ENCODE measurements around the gene EGFL7. TPM values are rescaled to one million over a fixed set of nuclear protein-coding genes. Genes with fewer than 3 reads are reported as not detected.

The EGFL7 gene
- total and polyA plus RNA-seq, 10 of the 15 experiments (the other 5 are each of a cell fraction or from before 2014, with no cell fraction given) = 0.06 to 0.46 (median 0.19) TPM; not detected in 5

DNA sequence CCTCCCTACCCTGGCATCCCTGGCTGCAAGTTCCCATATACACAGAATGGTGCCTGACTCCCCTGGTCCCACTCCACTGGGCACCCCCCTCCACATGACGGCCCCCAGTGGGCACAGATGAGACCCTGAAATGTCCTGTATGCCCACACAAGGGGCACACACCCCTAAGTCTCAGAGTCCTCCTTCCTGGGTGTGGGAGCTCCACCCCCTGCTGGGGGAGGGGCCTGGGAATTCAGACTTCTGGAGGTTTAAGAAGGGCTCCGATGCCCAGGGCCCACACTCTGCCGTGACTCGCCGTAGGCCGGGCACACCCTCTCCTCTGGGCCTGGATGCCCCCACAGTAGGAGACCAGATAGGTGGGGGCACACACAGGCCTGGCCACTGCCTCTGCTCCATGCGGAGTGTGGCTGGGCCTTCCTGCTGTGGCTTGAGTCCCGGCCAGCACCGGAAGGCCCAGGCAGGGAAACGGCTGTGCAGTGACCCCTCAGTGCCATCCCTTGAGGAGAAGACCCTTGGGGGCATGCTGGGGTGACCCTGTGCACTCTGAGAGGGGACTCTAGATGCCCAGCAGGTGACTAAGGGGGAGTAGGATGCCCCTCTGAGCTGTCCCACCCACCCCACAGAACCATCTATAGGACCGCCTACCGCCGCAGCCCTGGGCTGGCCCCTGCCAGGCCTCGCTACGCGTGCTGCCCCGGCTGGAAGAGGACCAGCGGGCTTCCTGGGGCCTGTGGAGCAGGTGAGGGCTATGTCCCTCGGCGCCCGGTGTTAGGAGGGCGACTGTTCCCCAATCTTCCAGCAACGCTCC, 6.5 kb downstream of the EGFL7 start:
- H4K20me1 ChIP-seq (ENCODE audit: control insufficient read depth, insufficient read depth) = no peaks in the 10 kb centered on the region
- ChIA-PET RAD21 (ENCODE audit: unreplicated experiment) (no interaction called here), POLR2A (no interaction called here), SMC1A (ENCODE audit: uncharacterized antibody, unreplicated experiment) (no interaction called here), CTCF (interaction anchor here (0.6 kb wide), 1 partner anchor 34 kb away, joined by 3 read pairs; no protein-coding TSS in a partner anchor)
- ATAC-seq (peak; percentile 9; the same call in 1 of the 3 replicates), FAIRE-seq (no peak), DNase-seq (ENCODE audit: low read depth, low spot score) (no peak)
- no peak overlapping the region for H3K4me2 ChIP-seq (ENCODE audit: control insufficient read depth, insufficient read depth)
- no peak overlapping the region for H3K9ac ChIP-seq (ENCODE audit: control insufficient read depth, insufficient read depth, low read length)
- 45% methylated on average over 23 of the region's 23 CpGs for WGBS (ENCODE audit: insufficient coverage, insufficient replicate concordance, low lambda C conversion rate, missing lambda C conversion rate)
- no peak for TF ChIP-seq POU2F2 (IDR thresholded peaks at IDR 0.05; ENCODE audit: borderline replicate concordance, low read depth, low read length)
- TF ChIP-seq NR2C2 (IDR thresholded peaks at IDR 0.05; ENCODE audit: borderline replicate concordance, control insufficient read depth, insufficient read length, low read depth) = no peak
- TF ChIP-seq KAT2A (conservative IDR thresholded peaks at IDR 0.05; ENCODE audit: control insufficient read depth, low read depth, low read length) = no peak
- TF ChIP-seq SREBF2 (IDR thresholded peaks at IDR 0.05; ENCODE audit: low read length) = no peak
- no peak for TF ChIP-seq MEF2B (IDR thresholded peaks at IDR 0.05; ENCODE audit: partially characterized antibody, poor library complexity, severe bottlenecking)
- no peak for TF ChIP-seq IKZF2 (IDR thresholded peaks at IDR 0.05)
- TF ChIP-seq, protein P1, sequence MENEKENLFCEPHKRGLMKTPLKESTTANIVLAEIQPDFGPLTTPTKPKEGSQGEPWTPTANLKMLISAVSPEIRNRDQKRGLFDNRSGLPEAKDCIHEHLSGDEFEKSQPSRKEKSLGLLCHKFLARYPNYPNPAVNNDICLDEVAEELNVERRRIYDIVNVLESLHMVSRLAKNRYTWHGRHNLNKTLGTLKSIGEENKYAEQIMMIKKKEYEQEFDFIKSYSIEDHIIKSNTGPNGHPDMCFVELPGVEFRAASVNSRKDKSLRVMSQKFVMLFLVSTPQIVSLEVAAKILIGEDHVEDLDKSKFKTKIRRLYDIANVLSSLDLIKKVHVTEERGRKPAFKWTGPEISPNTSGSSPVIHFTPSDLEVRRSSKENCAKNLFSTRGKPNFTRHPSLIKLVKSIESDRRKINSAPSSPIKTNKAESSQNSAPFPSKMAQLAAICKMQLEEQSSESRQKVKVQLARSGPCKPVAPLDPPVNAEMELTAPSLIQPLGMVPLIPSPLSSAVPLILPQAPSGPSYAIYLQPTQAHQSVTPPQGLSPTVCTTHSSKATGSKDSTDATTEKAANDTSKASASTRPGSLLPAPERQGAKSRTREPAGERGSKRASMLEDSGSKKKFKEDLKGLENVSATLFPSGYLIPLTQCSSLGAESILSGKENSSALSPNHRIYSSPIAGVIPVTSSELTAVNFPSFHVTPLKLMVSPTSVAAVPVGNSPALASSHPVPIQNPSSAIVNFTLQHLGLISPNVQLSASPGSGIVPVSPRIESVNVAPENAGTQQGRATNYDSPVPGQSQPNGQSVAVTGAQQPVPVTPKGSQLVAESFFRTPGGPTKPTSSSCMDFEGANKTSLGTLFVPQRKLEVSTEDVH (IDR thresholded peaks at IDR 0.05; ENCODE audit: low read depth, partially characterized antibody) = no peak
- TF ChIP-seq KDM1A (IDR thresholded peaks at IDR 0.05; ENCODE audit: borderline replicate concordance) = no peak
- no peak overlapping the region for H3K4me3 ChIP-seq
- no TSS peak for BruUV-seq (replicated peaks)
- no peaks in the 10 kb centered on the region; a peak in 1 of 4 replicates for H3K36me3 ChIP-seq (ENCODE audit: control insufficient read depth in 2 of 2, insufficient read depth in 2 of 2, low read length in 1 of 2)
- no peaks in the 10 kb centered on the region for H3K79me2 ChIP-seq (ENCODE audit: control insufficient read depth, insufficient read depth, low read length)
- H3K9me3 ChIP-seq (replicated peaks; ENCODE audit: control insufficient read depth, insufficient read depth, low read length) = no peaks in the 10 kb centered on the region
- H3K4me1 ChIP-seq (ENCODE audit: control insufficient read depth, insufficient read depth, low read length) = no peaks in the 10 kb centered on the region
- H2AFZ ChIP-seq (ENCODE audit: control insufficient read depth, low read depth, low read length) = no peak overlapping the region
- H3K27me3 ChIP-seq (replicated peaks in 1 of 2; ENCODE audit: control insufficient read depth in 2 of 2, insufficient read depth in 2 of 2, low read length in 1 of 2) = peaks cover 2 to 4% of the 10 kb centered on the region in 2 experiments; a peak in 3 of 4 replicates
- in situ Hi-C loops (cut with MboI) (no loop called here), intact Hi-C loops (cut with micrococcal nuclease; ENCODE audit: unreplicated experiment) (no loop called here)
- H3K27ac ChIP-seq (ENCODE audit: control insufficient read depth, insufficient read depth) = no peak overlapping the region

Measured in GM12878 (cell line).